IPS-20b (cell line): ENCODE measurements around the gene AMBP.

Experiments
- H3K27ac ChIP-seq: one replicate; pipeline ENCODE4 v1.5.1; 2013; ENCODE audit warnings: low read length
- H3K27me3 ChIP-seq: 2 replicates; pipeline ENCODE4 v1.6.1; 2013; ENCODE audit warnings: mild to moderate bottlenecking, low read length, inconsistent platforms; ENCODE audit not compliant: insufficient read depth
- H3K36me3 ChIP-seq: 2 replicates; pipeline ENCODE4 v1.6.1; 2013; ENCODE audit warnings: low read depth, mild to moderate bottlenecking, inconsistent platforms, low read length, moderate library complexity; ENCODE audit not compliant: insufficient read depth
- H3K4me1 ChIP-seq: 2 replicates; pipeline ENCODE4 v1.6.1; 2013; ENCODE audit warnings: mild to moderate bottlenecking, control low read depth, inconsistent platforms, low read length, moderate library complexity; ENCODE audit not compliant: insufficient read depth
- H3K4me3 ChIP-seq: 2 replicates; pipeline ENCODE4 v1.5.1; 2013; ENCODE audit warnings: mild to moderate bottlenecking, low read length, inconsistent platforms
- H3K9ac ChIP-seq: 2 replicates; pipeline ENCODE4 v1.6.1; 2013; ENCODE audit warnings: low read depth, mild to moderate bottlenecking, inconsistent platforms, low read length, moderate library complexity
- H3K9me3 ChIP-seq: 2 replicates; pipeline ENCODE4 v1.6.1; 2013; ENCODE audit warnings: mild to moderate bottlenecking, low read depth, low read length, inconsistent platforms; ENCODE audit not compliant: insufficient read depth

Gene AMBP

DNA sequence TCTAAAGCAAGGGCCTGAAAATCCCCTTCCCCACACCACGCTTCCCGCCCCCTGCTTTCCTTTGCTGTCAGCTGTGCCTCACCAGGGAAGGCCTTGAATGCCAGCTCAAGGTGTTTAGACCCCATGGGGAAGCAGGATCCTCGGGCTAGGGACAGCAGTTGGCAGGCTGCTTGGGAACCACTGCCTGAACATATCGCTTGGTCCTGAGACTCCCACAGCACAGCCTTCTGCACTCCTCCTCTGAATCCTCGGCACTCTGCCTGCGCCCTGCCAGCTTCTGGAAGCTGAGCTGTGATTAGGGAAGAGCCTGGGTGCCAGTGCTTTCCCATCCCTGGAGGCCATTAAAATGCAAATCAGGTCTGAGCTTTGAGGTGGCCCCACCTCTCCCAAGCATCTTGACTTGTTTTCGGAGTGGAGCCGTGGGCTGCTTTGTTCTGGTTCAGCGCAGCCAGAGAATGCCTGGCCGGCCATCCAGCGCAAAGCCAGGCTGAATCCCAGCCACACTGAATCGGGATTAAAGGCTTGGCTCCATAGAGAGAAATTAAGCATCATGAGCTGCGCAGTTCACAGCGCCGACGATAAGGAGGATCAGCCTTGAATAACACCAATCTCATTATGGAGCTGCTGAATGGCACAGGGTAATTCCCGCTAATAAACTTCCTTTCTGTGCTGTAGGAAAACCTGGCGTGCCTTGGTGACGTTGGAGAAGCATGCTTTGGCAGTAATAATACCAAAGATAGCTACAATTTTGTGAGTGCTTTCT lies 40.0 kb downstream of the AMBP start:
- no peaks in the 10 kb centered on the region for H3K27me3 ChIP-seq
- H3K9me3 ChIP-seq: no peaks in the 10 kb centered on the region
- no peak overlapping the region for H3K4me3 ChIP-seq
- H3K27ac ChIP-seq: no peak overlapping the region
- peaks cover 46% of the 10 kb centered on the region for H3K36me3 ChIP-seq
- peaks cover 9% of the 10 kb centered on the region; the same call in 1 of the 2 replicates for H3K4me1 ChIP-seq
- H3K9ac ChIP-seq: no peak overlapping the region

DNA sequence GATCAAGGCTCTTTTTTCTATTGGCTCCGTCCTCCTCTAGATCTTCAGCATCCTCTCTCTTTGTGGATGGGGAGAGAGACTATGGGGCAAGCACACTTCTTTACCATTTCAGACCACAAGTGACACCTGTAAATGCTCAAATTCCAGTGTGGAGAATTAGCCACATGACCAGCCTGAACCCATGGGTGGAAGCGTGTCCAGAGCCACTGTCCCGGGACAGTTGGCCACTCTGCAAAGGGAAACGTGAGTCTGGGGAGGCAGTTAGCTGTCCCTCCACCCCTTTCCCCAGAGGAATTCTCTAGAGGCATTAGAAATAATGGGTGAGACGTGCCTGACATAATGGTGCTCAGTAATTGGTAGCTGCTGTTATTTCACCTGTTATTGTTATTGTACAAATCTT lies 40.9 kb downstream of the AMBP start:
- Histone ChIP-seq H3K27me3 (no peaks in the 10 kb centered on the region), H3K27ac (no peak overlapping the region), H3K36me3 (peaks cover 45% of the 10 kb centered on the region), H3K9ac (no peak overlapping the region), H3K4me1 (peaks cover 9% of the 10 kb centered on the region; the same call in 1 of the 2 replicates), H3K4me3 (no peak overlapping the region), H3K9me3 (no peaks in the 10 kb centered on the region)

DNA sequence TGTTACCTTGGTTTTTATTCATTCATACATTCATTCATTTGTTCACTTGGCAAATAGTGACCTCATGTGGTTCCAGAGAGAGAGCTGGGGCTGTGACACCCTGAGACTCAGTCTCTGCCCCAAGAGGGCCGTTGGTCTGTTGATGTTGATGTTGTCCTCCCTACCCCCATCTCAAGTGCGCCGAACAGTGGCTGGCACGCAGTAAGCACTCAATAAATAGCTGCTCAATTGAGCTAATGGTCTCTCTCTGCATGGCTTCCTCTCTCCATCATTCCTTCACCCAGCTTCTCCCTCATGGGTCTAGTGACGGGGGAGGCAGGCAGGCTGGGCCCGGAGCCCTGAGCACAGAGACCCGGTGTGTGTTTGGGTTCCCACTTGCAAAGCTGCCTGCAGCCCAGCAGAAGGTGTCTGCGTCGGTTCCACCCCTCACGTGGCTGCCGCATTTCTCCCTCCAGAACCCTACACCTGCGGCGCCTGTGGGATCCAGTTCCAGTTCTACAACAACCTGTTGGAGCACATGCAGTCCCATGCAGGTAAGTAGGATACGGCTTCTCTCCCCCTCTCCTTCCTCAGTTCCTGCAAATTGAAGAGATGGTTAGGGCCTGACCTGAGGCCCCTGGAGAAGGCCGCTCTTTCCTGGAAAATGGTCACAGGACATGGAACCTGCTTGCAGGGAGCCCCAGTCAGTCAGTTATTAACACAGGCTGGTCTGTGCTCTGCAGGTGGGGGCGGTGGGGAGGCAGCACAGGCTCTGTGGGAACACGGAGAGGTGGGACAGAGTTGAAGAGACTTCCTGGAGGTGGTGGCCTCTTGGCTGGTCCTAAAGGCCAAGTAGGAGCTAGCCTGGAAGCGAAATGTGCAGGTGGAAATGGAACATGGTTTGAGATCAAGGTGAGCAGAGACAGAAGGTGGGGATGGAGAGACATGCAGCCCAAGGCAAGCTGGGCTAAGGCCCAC lies 42.0 kb downstream of the AMBP start:
- Histone ChIP-seq H3K27ac (no peak overlapping the region), H3K9me3 (no peaks in the 10 kb centered on the region), H3K4me1 (peaks cover 9% of the 10 kb centered on the region; the same call in 1 of the 2 replicates), H3K9ac (no peak overlapping the region), H3K27me3 (no peaks in the 10 kb centered on the region), H3K4me3 (no peak overlapping the region), H3K36me3 (peaks cover 52% of the 10 kb centered on the region)

DNA sequence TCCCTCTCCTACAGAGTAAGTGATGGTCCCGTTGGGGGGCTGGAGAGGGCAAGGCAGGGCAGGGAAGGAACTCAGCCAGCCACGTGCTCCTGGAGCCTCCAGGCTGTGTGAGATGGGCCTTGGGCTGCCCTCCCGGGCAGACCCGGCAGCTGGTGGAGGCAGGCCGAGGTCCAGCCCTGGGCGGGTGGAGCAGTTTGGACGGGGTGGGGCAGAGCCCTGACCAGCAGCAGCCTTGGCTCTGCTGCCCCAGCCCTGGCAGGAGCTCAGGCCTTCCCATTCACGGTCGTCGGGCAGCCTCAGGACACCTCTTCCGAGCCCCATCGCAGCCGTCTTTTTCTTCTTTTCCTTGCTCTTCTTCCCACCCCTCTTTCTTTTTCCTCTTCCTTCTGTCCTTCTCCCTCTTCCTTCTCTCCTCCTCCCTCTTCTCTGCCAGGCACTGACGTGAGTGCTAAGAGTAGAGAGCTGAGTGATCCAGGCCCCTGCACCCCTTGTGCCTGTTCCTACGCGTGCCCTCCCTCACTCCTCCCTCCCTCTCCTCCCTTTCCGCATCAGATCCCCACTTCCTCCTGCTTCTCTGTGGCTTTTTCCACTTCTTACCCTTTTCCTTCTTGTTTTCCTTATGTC lies 42.8 kb downstream of the AMBP start:
- no peaks in the 10 kb centered on the region for H3K9me3 ChIP-seq

DNA sequence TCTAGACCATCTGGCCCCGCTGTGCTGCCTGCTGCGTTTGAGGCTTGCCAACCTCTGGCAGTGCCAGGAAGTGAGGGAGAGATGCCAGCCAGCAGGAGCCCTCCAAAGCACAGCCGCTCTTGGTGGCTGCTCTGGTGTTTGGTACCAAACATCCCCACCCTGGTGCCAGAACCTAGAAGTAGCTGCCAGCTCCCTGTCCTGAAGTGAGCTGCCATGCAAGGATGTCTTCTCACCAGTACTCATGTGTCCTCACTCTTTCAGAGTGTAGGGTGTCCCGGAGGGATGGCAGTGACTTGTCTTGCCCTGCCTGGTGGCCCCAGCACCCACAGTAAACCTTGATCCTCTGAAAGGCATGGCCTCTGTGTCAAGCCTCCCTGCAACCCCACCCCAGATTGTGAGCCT lies 43.4 kb downstream of the AMBP start:
- peaks cover 61% of the 10 kb centered on the region for H3K36me3 ChIP-seq

More for the DNA sequence above, 42.8 kb downstream of the AMBP start:
- no peaks in the 10 kb centered on the region for H3K27me3 ChIP-seq
- H3K4me1 ChIP-seq: peaks cover 9% of the 10 kb centered on the region; the same call in 1 of the 2 replicates
- H3K36me3 ChIP-seq: peaks cover 59% of the 10 kb centered on the region
- no peak overlapping the region for H3K4me3 ChIP-seq
- H3K9ac ChIP-seq: no peak overlapping the region
- no peak overlapping the region for H3K27ac ChIP-seq

DNA sequence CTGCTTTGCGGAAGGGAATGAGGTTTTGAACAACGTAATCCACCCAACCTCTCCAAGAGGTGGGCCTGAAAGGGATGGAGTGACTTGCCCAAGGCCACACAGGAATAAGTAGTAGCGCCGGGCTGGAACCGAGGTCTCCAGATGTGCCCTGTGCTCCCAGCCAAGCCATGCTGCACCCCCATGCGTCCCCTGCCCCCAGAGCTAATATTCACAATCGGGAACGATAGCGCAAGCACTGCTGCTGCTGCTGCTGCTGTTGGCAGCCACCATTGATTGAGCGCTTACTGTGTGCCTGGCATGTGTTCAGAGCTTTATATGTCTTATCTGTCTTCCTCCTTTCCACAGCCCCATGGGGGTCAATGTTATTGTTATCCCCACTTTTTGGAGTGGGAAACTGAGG lies 43.9 kb downstream of the AMBP start:
- Histone ChIP-seq H3K9me3 (no peaks in the 10 kb centered on the region), H3K27me3 (no peaks in the 10 kb centered on the region), H3K4me3 (no peak overlapping the region), H3K27ac (no peak overlapping the region), H3K4me1 (peaks cover 9% of the 10 kb centered on the region; the same call in 1 of the 2 replicates), H3K36me3 (peaks cover 63% of the 10 kb centered on the region), H3K9ac (no peak overlapping the region)

More for the DNA sequence above, 43.4 kb downstream of the AMBP start:
- Histone ChIP-seq H3K4me3 (no peak overlapping the region), H3K4me1 (peaks cover 9% of the 10 kb centered on the region; the same call in 1 of the 2 replicates), H3K27ac (no peak overlapping the region), H3K9me3 (no peaks in the 10 kb centered on the region), H3K9ac (no peak overlapping the region), H3K27me3 (no peaks in the 10 kb centered on the region)

DNA sequence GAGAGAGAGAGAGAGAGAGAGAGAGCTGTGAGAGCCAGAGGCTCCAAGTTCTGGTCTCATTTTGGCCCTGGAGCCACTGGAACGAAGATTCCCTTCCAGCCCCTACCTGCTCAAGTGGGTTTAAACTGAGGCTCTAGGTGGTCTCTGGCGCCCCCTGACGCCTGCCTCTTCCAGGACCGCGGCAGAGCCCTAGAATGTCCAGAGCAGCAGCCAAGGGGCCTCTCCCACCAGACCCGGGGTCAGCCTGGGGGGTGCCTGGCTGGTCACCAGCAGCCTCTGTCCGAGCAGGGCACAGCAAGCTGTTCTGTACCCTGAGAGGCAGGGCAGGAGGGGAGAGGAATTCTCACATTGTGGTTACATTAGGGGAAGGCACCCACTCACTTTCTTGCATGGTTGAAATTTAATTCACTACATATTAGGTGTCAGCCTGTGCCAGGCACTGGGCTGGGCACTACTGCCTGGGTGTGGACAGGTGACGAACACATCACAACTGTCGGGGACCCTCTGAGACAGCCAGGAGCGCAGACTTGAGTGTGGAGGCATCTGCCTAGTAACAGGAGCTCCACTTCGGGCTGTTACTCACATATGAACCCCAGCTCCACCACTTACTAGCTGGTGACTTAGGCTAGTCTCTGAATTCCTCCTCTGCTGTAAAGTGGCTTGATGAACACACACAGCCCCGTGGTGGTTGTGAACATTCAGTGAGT lies 44.5 kb downstream of the AMBP start:
- Histone ChIP-seq H3K36me3 (peaks cover 65% of the 10 kb centered on the region), H3K27me3 (no peaks in the 10 kb centered on the region)

DNA sequence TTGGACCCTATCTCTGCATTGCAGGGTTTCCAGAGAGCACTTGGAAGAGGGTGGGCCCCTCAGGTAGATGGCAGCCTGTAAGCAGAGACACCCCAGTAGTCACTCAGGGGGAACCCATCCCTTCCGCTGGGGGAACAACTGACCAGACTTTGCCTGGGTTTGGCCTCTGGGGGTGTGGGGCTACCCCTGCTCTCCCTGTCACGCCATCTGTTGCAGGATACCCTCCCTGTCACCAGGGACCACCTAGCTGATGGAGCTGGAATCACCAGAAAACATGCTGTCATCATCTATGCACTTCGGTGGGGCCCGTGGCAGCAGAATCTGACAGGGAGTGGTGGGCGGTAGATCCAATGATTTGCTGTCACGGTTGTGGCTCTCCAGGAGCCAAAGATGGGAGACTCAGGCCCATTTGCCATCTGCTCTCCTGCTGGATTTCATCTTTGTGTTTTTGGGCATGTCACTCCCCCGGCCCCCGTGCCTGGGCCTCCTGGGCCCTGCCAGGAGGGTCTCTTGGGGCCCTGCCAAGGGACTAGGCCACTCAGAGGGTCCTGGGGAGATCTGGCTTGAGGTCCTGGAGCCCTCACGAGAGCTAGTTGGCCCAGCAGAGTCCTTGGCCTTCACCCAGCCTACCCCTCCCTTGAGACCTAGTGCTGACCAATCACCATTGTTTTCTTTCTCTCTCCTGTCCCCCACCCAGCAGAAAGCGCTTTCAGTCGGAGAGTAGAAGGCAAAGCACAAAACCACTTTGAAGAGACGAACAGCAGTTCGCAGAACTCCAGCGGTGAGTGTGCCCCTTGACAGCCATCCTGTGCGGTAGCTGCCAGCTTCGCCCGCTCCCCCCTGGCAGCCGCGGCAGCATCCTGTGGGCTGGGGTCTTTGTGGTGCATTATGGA lies 45.9 kb downstream of the AMBP start:
- Histone ChIP-seq H3K9me3 (no peaks in the 10 kb centered on the region), H3K27ac (no peak overlapping the region), H3K4me3 (no peak overlapping the region), H3K4me1 (no peaks in the 10 kb centered on the region), H3K9ac (no peak overlapping the region), H3K36me3 (peaks cover 61% of the 10 kb centered on the region), H3K27me3 (no peaks in the 10 kb centered on the region)

More for the DNA sequence above, 44.5 kb downstream of the AMBP start:
- Histone ChIP-seq H3K4me3 (no peak overlapping the region), H3K4me1 (peaks cover 9% of the 10 kb centered on the region; the same call in 1 of the 2 replicates), H3K27ac (no peak overlapping the region), H3K9me3 (no peaks in the 10 kb centered on the region), H3K9ac (no peak overlapping the region)

DNA sequence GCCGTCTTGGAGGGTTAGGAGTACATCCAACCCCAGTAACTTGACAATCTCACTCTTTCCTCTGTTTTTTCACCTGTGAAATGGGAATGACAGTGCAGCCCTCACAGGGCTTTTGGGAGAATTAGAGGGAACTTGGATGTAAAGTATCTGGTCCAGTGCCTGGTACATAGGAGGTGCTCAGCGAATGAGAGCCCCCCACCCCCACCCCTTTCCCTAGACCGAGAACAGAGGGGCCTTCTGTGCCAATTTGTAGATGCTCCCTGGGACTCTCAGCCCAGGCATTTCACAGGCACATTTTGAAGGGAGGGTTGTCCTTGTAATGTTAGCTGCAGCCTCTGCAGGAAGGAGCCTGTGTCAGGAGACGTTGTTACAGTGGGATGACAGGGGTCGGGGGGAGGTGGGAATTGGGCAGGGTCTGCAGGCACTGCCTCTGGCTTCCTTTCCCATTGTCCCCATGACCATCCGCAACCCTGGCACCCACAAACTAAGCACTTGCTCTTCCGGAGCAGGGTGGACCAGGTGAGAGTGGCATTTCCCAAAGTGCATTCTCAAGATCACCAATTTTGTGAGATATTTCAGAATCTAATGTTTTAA lies 47.0 kb downstream of the AMBP start:
- no peaks in the 10 kb centered on the region for H3K4me1 ChIP-seq
- H3K9me3 ChIP-seq: no peaks in the 10 kb centered on the region
- no peak overlapping the region for H3K9ac ChIP-seq
- H3K4me3 ChIP-seq: no peak overlapping the region
- H3K27me3 ChIP-seq: no peaks in the 10 kb centered on the region
- H3K27ac ChIP-seq: no peak overlapping the region
- peaks cover 50% of the 10 kb centered on the region for H3K36me3 ChIP-seq

DNA sequence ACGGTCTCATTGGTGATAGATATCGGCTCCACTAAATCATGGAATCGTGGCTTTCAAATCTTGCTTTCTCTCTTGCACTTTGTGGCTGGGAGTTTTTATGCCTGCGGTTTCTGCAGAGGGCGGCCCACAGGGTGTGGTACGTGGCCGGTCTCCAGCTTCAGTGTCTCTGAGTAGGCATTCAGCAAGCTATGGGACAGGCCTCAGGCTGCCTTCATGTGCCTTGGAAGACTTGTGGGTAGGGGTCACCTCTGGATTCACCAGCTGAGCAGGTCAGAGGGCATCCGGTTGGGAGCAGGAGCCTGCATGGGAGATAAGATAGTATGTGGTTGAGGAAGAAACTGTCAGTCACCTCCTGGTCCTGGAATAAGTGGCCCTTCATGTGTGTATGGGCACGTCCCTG lies 47.7 kb downstream of the AMBP start:
- H3K36me3 ChIP-seq: peaks cover 43% of the 10 kb centered on the region
- no peak overlapping the region for H3K27ac ChIP-seq
- H3K4me1 ChIP-seq: no peaks in the 10 kb centered on the region
- no peaks in the 10 kb centered on the region for H3K9me3 ChIP-seq
- no peaks in the 10 kb centered on the region for H3K27me3 ChIP-seq
- no peak overlapping the region for H3K9ac ChIP-seq
- H3K4me3 ChIP-seq: no peak overlapping the region
